ENCODE results near the gene CHN1. TPM values are rescaled to one million over a fixed set of nuclear protein-coding genes. Genes with fewer than 3 reads are reported as not detected.

Gene CHN1
- total RNA-seq, 1 experiment from 2014 or later = 0.41 TPM

DNA sequence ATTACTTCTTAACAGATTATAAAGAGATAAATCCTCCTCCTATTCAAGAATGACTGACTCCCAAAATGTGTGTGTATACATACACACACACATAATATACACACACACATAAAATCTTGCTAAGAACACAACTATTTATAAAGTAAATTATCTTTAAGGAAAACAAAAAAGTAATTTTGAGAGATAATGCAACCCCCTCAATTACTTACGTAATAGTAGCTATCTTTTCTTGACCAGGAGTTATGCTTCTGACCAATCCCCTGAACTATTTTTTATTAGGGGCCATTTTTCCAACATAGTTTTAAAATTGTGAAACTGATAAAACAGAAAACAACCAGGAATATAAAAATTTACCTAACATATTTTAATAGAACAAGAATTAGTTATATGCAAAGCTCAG lies 127.9 kb downstream of the CHN1 start:
- no TSS peak for BruUV-seq (replicated peaks)
- H3K4me3 ChIP-seq (ENCODE audit: low read depth, low read length) = no peak overlapping the region
- POLR2A ChIA-PET = no interaction called here
- Mint-ChIP-seq H3K27me3 (ENCODE audit: insufficient read depth, unreplicated experiment) (peaks cover 11% of the 10 kb centered on the region), H3K9me3 (ENCODE audit: unreplicated experiment) (no peaks in the 10 kb centered on the region), H3K36me3 (ENCODE audit: insufficient read depth, unreplicated experiment) (no peaks in the 10 kb centered on the region), H3K4me1 (ENCODE audit: low read depth, unreplicated experiment) (no peaks in the 10 kb centered on the region), H3K4me3 (ENCODE audit: unreplicated experiment) (no peak overlapping the region), H3K27ac (ENCODE audit: unreplicated experiment) (no peak overlapping the region)
- no peaks in the 10 kb centered on the region for H3K9me3 ChIP-seq
- intact Hi-C loops (cut with micrococcal nuclease; ENCODE audit: unreplicated experiment) = no loop called here
- H3K36me3 ChIP-seq (ENCODE audit: control insufficient read depth, insufficient read depth, low read length) = no peaks in the 10 kb centered on the region
- no peaks in the 10 kb centered on the region for H3K27me3 ChIP-seq (replicated peaks; ENCODE audit: control insufficient read depth, insufficient read depth, low read length)
- no peak for DNase-seq
- H3K4me1 ChIP-seq = no peaks in the 10 kb centered on the region
- TF ChIP-seq, protein P1, sequence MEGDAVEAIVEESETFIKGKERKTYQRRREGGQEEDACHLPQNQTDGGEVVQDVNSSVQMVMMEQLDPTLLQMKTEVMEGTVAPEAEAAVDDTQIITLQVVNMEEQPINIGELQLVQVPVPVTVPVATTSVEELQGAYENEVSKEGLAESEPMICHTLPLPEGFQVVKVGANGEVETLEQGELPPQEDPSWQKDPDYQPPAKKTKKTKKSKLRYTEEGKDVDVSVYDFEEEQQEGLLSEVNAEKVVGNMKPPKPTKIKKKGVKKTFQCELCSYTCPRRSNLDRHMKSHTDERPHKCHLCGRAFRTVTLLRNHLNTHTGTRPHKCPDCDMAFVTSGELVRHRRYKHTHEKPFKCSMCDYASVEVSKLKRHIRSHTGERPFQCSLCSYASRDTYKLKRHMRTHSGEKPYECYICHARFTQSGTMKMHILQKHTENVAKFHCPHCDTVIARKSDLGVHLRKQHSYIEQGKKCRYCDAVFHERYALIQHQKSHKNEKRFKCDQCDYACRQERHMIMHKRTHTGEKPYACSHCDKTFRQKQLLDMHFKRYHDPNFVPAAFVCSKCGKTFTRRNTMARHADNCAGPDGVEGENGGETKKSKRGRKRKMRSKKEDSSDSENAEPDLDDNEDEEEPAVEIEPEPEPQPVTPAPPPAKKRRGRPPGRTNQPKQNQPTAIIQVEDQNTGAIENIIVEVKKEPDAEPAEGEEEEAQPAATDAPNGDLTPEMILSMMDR (IDR thresholded peaks at IDR 0.05; ENCODE audit: insufficient read depth in 1 of 2, low read depth in 1 of 2, low read length in 1 of 2, severe bottlenecking in 1 of 2, unreplicated experiment in 1 of 2) = no peak
- CTCF ChIA-PET = no interaction called here

DNA sequence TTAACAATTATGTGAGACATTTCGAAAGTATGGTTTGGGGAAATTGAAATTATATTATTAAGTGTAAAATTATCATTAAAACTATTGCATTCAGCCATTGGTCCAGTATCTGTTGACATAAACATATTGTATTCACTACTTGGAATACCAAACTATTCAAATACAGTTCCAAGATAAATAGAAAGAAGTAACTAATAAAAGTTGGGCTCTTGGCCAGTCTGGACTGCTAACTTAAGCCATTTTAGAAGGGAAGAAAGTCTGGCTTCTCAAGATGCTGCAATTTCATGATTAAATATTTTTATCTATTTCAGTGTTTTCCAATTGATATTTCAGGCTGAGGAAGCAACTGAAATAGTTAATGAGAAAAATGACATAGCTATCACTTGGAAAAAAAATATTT lies 131.1 kb downstream of the CHN1 start:
- H3K27me3 ChIP-seq (replicated peaks; ENCODE audit: control insufficient read depth, insufficient read depth, low read length) = no peaks in the 10 kb centered on the region
- no TSS peak for BruUV-seq (replicated peaks)
- CTCF ChIA-PET = no interaction called here
- no peaks in the 10 kb centered on the region for H3K4me1 Mint-ChIP-seq (ENCODE audit: low read depth, unreplicated experiment)
- POLR2A ChIA-PET = no interaction called here
- TF ChIP-seq, protein P1 (IDR thresholded peaks at IDR 0.05; ENCODE audit: insufficient read depth in 1 of 2, low read depth in 1 of 2, low read length in 1 of 2, severe bottlenecking in 1 of 2, unreplicated experiment in 1 of 2) = no peak
- no peak for DNase-seq
- H3K36me3 ChIP-seq (ENCODE audit: control insufficient read depth, insufficient read depth, low read length) = no peaks in the 10 kb centered on the region
- intact Hi-C loops (cut with micrococcal nuclease; ENCODE audit: unreplicated experiment) = no loop called here
- H3K9me3 Mint-ChIP-seq (ENCODE audit: unreplicated experiment) = no peaks in the 10 kb centered on the region
- no peak overlapping the region for H3K4me3 ChIP-seq (ENCODE audit: low read depth, low read length)
- H3K36me3 Mint-ChIP-seq (ENCODE audit: insufficient read depth, unreplicated experiment) = no peaks in the 10 kb centered on the region
- H3K9me3 ChIP-seq = no peaks in the 10 kb centered on the region
- H3K4me1 ChIP-seq = no peaks in the 10 kb centered on the region
- no peak overlapping the region for H3K27ac Mint-ChIP-seq (ENCODE audit: unreplicated experiment)
- no peak overlapping the region for H3K4me3 Mint-ChIP-seq (ENCODE audit: unreplicated experiment)
- peaks cover 15% of the 10 kb centered on the region for H3K27me3 Mint-ChIP-seq (ENCODE audit: insufficient read depth, unreplicated experiment)

DNA sequence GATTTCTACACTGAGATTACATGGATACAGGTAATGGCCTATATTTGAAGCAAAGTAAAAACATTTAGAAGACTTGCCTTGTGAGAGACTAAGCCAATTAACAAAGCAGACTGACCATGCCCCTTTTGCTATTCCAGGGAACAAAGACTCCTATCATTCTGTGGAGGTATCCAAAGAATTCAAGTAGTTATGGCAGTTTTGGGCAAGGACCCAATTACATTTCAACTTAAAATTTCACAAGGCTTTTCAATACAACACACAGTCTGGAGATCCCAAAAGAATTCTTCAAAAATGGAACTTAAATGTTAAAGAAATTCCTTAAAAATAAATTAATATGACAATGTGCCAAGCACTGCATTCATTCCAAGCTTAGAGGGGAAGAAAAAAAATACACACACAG lies 131.7 kb downstream of the CHN1 start:
- POLR2A ChIA-PET = no interaction called here
- Mint-ChIP-seq H3K27ac (ENCODE audit: unreplicated experiment) (no peak overlapping the region), H3K9me3 (ENCODE audit: unreplicated experiment) (no peaks in the 10 kb centered on the region), H3K36me3 (ENCODE audit: insufficient read depth, unreplicated experiment) (no peaks in the 10 kb centered on the region), H3K27me3 (ENCODE audit: insufficient read depth, unreplicated experiment) (peaks cover 19% of the 10 kb centered on the region), H3K4me3 (ENCODE audit: unreplicated experiment) (no peak overlapping the region), H3K4me1 (ENCODE audit: low read depth, unreplicated experiment) (no peaks in the 10 kb centered on the region)
- no TSS peak for BruUV-seq (replicated peaks)
- CTCF ChIA-PET = no interaction called here
- Histone ChIP-seq H3K4me1 (no peaks in the 10 kb centered on the region), H3K4me3 (ENCODE audit: low read depth, low read length) (no peak overlapping the region), H3K27me3 (replicated peaks; ENCODE audit: control insufficient read depth, insufficient read depth, low read length) (no peaks in the 10 kb centered on the region), H3K36me3 (ENCODE audit: control insufficient read depth, insufficient read depth, low read length) (no peaks in the 10 kb centered on the region), H3K9me3 (no peaks in the 10 kb centered on the region)
- DNase-seq = no peak
- TF ChIP-seq, protein P1 (IDR thresholded peaks at IDR 0.05; ENCODE audit: insufficient read depth in 1 of 2, low read depth in 1 of 2, low read length in 1 of 2, severe bottlenecking in 1 of 2, unreplicated experiment in 1 of 2) = no peak
- intact Hi-C loops (cut with micrococcal nuclease; ENCODE audit: unreplicated experiment) = no loop called here
